ENCODE measurements around the gene BRF1. TPM values are rescaled to one million over a fixed set of nuclear protein-coding genes. Genes with fewer than 3 reads are reported as not detected.
"Not testable (repeated sequence)": the region's sequence is repeated elsewhere in the genome, so short reads cannot be mapped to it uniquely, and the experiment has no call there.

BRF1 gene
- total RNA-seq, 2 donors from 2014 or later, result 31.3 to 34.5 TPM

DNA sequence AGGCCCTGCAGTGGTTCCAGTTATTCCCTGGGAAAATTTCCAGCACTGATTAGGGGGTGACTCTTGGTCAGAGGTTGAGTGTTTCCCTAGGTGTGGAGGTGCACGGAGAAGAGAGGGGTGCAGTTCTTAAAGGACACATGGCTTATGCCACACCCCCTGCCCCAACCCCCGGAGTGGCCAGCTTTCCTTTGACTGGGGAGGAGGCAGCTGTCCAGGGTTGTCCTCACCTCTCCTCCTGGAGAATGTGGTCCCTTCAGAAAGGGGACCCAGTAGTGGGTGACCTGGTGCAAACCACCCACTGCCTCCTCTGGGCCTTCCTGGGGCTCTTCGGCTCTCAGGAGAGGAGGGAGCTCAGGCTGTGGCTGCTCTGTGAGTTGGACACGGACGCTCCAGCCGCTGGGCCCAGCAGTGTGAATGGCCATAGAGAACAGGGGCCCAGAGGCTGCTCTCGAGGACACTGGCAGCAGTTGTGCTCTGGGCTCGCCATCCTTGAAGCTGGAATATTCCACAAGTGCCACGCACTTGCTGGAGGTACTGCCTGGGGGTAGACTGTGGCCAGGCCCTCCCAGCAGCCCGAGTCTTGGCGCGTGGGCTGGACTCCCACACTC is 27.4 kb upstream of the BRF1 start:
- Mint-ChIP-seq H3K36me3 (ENCODE audit: insufficient read depth in 2 of 2) (no peaks in the 10 kb centered on the region), H3K4me3 (no peak overlapping the region), H3K4me1 (ENCODE audit: low read depth) (peaks cover 23% of the 10 kb centered on the region), H3K27me3 (ENCODE audit: low read depth) (no peaks in the 10 kb centered on the region), H3K27ac (no peak overlapping the region), H3K9me3 (no peaks in the 10 kb centered on the region)
- ATAC-seq (replicated peaks in 1 of 2), result no peak
- no peak for DNase-seq

DNA sequence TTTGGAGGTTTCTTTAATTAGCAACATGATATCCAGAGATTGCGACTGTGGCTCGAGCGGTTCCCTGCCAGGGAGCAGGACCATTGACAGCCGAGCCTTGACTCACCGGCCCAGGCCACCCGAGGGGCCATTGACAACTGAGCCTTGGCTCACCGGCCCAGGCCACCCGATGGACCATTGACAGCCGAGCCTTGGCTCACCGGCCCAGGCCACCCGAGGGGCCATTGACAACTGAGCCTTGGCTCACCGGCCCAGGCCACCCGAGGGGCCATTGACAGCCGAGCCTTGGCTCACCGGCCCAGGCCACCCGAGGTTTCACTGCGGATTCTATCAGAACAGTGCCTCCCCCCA is 26.9 kb upstream of the BRF1 start:
- DNase-seq; H3K9me3 Mint-ChIP-seq; ATAC-seq (replicated peaks in 1 of 2); H3K36me3 Mint-ChIP-seq (ENCODE audit: insufficient read depth in 2 of 2); H3K4me3 Mint-ChIP-seq; H3K27ac Mint-ChIP-seq; H3K27me3 Mint-ChIP-seq (ENCODE audit: low read depth): not testable (repeated sequence)
- H3K4me1 Mint-ChIP-seq (ENCODE audit: low read depth), result peaks cover 28% of the 10 kb centered on the region

DNA sequence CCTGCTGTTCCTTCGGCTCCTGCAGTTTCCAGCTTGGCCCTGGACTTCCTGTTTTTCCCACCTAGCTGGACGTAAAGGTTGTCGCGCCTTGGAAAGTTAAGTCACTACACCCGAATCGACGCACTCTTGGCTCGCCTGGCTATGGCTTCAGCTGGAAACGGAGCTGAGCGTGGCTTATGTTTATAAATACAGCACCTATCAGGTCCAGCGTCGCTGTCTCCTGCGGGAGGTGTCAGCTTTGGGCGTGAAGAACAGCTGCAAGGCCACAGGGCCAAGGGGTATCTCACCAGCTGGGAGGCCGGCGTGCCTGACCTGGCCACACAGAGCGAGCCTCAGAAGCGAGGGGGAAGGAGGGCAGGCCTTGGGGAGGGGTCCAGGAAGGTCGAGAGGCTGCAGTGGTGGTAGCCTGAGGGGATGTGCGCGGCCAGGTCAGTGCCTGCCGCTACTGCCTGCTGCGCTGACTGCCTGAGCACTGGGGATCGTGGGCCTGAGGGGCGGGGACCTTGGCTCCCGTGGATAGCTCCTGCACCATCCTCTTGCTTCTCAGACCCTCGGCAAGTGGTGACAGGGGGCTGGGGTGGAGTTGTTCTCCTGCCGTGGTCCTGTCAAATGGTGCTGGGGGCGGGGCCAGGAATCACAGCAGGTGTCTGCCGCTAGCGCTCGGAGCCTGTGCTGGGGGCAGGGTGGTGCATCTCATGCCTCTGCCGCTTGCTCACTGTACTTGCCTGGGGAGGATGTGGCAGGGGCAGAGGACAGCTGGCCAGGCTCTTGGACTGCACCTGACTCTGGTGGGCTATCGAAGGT is 26.3 kb upstream of the BRF1 start:
- DNase-seq (no peak), ATAC-seq (replicated peaks in 1 of 2) (no peak)
- Mint-ChIP-seq H3K4me1 (ENCODE audit: low read depth) (peaks cover 30% of the 10 kb centered on the region), H3K36me3 (ENCODE audit: insufficient read depth in 2 of 2) (peaks cover 0 to 3% of the 10 kb centered on the region in 2 donors), H3K27ac (no peak overlapping the region), H3K27me3 (ENCODE audit: low read depth) (no peaks in the 10 kb centered on the region), H3K4me3 (no peak overlapping the region), H3K9me3 (no peaks in the 10 kb centered on the region)

DNA sequence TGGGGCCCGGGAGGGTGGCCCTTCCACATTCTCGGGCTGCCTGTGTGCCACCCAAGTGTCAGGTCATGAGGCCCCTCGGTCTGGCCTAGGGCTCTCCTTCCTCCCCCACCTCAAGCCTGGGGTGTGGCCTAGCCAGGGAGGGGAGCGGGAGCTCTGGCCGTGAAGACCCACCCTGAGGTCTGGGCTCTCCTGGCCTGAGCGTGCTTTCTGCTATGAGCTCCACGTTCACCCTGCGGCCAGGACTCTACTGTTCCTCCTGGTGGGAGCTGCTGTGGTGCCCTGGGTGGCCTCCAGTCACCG is 25.7 kb upstream of the BRF1 start:
- no peak for DNase-seq
- no peak for ATAC-seq (replicated peaks in 1 of 2)
- Mint-ChIP-seq H3K27ac (no peak overlapping the region), H3K4me1 (ENCODE audit: low read depth) (peaks cover 24% of the 10 kb centered on the region), H3K4me3 (no peak overlapping the region), H3K9me3 (no peaks in the 10 kb centered on the region), H3K36me3 (ENCODE audit: insufficient read depth in 2 of 2) (peaks cover 0 to 3% of the 10 kb centered on the region in 2 donors), H3K27me3 (ENCODE audit: low read depth) (no peaks in the 10 kb centered on the region)

DNA sequence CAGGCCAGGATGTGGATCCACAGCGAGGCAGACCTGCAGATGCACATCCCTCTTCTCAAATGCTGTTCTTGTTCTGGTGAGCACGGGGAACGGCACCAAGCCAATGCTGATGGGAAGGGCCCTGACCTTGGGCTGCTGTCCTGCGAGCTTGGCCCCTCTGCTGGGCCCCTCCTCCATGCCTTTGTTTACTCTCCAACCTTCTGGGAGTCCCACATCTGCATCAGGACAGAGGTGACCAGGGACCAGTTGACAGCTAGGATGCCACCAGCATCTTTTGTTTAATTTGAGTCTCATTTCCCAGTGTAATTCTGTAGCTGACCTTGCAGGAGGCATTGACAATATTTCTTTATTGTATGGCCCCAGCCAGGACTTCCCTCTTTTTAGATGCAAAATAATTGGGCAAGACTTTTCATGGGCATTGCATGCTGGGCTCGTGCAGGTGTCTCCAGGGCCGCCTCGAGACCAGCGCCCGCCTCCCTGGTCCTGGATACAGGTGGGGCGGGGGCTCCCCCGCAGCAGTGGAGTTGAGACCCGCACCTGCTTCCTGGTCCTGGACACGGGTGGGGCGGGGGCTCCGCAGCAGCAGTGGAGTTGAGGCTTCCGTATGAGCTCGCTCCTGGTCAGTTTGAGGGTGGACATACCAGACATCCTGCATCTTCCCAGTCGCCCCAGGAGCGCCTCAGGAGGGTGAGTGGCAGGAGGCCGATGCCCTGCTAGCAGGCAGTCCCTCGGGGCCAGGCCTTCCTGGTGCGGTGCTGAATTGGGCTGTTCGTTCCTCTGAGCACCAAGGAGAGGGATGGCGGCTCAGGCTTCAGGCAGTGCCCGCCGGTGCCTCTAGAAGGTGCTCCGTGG is 25.1 kb upstream of the BRF1 start:
- DNase-seq (no peak), ATAC-seq (replicated peaks in 1 of 2) (no peak)
- Mint-ChIP-seq H3K9me3 (no peaks in the 10 kb centered on the region), H3K27me3 (ENCODE audit: low read depth) (no peaks in the 10 kb centered on the region), H3K4me3 (no peak overlapping the region), H3K4me1 (ENCODE audit: low read depth) (peaks cover 18% of the 10 kb centered on the region), H3K36me3 (ENCODE audit: insufficient read depth in 2 of 2) (peaks cover 0 to 3% of the 10 kb centered on the region in 2 donors), H3K27ac (no peak overlapping the region)

DNA sequence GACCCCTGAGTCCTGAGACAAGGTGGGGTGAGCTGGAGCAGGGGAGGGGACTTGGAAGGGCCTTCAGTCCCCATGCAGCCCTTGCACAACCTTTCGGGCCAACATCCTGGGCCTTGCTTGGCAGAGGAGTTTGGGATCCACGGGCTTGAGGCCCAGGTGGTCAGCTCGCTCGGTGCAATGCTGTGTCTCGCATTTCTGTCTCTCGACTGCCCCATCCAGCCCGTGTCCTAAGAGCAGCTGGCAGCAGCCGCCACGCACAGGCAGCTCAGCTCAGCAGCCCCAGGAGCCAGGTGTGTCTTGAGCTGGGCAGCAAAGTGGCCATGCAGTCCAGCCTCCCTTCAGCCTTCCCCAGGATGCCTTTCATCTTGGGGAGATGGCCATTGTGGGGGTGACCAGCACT is 24.5 kb upstream of the BRF1 start:
- H3K27ac Mint-ChIP-seq, result no peak overlapping the region
- DNase-seq (no peak), ATAC-seq (replicated peaks in 1 of 2) (no peak)
- H3K4me1 Mint-ChIP-seq (ENCODE audit: low read depth), result peaks cover 12% of the 10 kb centered on the region
- no peaks in the 10 kb centered on the region for H3K27me3 Mint-ChIP-seq (ENCODE audit: low read depth)
- H3K36me3 Mint-ChIP-seq (ENCODE audit: insufficient read depth in 2 of 2), result peaks cover 0 to 3% of the 10 kb centered on the region in 2 donors
- H3K9me3 Mint-ChIP-seq, result no peaks in the 10 kb centered on the region
- no peak overlapping the region for H3K4me3 Mint-ChIP-seq

DNA sequence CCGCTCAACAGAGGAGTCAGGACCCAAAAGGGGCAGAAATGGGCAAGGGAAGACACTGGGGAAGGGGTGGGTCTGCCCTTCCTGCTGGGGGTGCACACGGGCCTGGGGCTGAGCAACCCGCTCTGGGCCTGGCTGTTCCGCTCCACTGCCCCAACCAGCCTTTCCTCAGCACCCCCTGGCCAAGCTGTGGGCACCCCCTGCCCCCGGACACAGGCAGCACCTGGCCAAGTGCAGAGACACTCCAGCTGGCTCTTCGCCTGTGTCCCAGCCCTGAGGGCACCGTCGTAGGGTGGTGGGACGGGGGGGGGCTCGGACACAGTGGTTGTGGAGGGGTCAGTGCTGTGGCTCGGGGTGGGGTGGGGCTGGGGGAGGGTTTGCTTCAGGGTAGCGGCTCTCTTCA is 24.1 kb upstream of the BRF1 start:
- no peak for DNase-seq
- Mint-ChIP-seq H3K27me3 (ENCODE audit: low read depth) (no peaks in the 10 kb centered on the region), H3K4me3 (no peak overlapping the region), H3K36me3 (ENCODE audit: insufficient read depth in 2 of 2) (peaks cover 0 to 3% of the 10 kb centered on the region in 2 donors), H3K9me3 (no peaks in the 10 kb centered on the region), H3K27ac (no peak overlapping the region), H3K4me1 (ENCODE audit: low read depth) (peaks cover 12% of the 10 kb centered on the region)
- no peak for ATAC-seq (replicated peaks in 1 of 2)

DNA sequence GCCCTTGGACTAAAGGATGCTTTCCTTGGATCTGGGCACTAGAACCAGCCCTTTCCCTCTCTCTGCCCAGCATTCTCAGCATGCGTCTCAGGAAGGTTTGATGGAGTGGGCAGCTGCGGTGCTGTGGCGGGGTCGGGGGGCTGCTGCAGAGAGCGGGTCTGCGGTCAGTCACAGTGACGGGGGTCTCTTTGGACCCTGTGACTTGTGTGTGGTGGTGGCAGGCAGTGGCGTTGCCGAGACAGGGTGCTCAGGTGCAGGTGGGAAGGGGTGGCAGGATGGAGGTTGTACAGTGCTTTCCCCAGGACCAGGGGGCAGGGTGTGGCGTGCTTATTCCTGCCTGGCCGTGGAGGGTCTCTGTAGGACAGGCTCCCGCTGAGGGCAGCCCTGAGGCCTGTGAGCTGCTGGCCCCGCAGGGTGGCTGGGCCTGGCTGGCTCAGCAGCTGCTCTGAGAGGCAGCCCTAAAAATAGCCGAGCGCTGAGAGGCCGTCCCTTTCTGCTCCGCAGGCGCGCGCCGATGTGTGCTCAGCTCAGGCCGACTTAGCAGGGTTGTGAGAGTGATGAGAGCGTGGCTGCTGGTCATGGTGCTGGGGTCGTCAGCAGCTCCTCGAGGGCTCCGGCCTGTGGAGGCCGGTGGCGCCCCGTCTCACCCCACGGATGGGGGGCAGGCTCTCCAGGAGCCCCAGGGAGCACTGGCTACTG is 23.4 kb upstream of the BRF1 start:
- ATAC-seq (replicated peaks in 1 of 2) (no peak), DNase-seq (no peak)
- no peaks in the 10 kb centered on the region for H3K27me3 Mint-ChIP-seq (ENCODE audit: low read depth)
- H3K36me3 Mint-ChIP-seq (ENCODE audit: insufficient read depth in 2 of 2), result peaks cover 0 to 3% of the 10 kb centered on the region in 2 donors
- no peak overlapping the region for H3K4me3 Mint-ChIP-seq
- no peaks in the 10 kb centered on the region for H3K9me3 Mint-ChIP-seq
- H3K27ac Mint-ChIP-seq, result no peak overlapping the region
- peaks cover 17% of the 10 kb centered on the region for H3K4me1 Mint-ChIP-seq (ENCODE audit: low read depth)

DNA sequence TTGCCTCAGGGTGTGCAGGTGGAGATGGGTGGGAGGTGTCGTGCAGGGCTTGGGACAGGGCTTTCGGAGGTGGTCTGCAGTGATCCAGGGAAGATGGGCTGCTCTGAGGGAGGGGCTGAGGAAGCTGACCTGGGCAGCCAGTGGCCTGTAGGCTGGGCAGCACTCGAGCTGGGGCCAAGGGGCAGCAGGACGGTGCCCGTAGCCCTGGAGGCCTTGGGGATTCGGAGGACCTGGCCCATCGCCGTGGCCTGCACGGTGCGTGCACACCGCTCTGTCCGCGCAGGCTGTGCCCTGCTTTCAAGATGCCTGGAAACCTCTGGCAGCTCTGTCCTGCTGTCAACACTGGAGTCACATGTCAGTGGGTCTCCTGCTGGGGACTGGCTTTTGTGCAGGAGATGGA is 22.9 kb upstream of the BRF1 start:
- Mint-ChIP-seq H3K4me1 (ENCODE audit: low read depth) (peaks cover 17% of the 10 kb centered on the region), H3K9me3 (no peaks in the 10 kb centered on the region), H3K27me3 (ENCODE audit: low read depth) (no peaks in the 10 kb centered on the region), H3K36me3 (ENCODE audit: insufficient read depth in 2 of 2) (peaks cover 0 to 3% of the 10 kb centered on the region in 2 donors), H3K4me3 (no peak overlapping the region), H3K27ac (no peak overlapping the region)
- no peak for DNase-seq
- ATAC-seq (replicated peaks in 1 of 2), result no peak

DNA sequence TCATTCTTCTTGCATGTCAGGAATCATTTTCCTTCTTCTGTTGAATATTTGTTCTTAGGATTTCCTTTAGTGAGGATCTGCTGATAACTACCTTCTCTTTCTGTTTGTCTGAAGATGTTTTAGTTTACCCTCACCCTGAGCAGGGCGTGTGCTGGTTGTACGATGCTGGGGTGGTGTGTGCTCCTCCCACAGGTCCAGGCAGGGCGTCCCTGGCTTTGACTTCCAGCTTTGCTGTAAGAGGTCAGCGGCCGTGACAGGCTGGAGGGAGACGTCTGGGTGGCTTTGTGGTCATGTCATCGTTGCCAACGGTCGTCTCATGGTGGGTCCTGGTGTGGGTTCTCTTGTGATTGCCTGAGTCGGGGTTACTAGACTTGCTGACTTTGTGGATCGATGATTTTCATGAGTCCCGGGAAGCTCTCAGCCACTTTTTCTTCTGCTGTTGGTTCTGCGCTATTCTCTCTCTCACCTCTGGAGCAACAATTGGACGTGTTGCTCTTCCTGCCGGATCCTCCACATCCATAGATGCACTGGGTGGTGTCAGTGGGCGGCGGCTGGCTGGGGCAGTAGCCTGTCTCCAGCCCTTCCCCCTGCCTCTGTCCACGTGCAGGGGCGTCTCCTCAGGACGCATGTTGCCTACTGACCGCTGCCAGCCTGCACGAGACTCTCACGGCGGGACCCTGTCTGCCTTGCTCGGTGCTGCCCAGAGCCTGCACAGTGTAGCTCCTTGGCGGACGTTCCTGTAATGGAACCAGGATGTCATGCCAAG is 22.2 kb upstream of the BRF1 start:
- H3K9me3 Mint-ChIP-seq, result no peaks in the 10 kb centered on the region
- ATAC-seq (replicated peaks in 1 of 2) (no peak), DNase-seq (no peak)
- no peak overlapping the region for H3K27ac Mint-ChIP-seq
- H3K4me3 Mint-ChIP-seq, result no peak overlapping the region
- H3K36me3 Mint-ChIP-seq (ENCODE audit: insufficient read depth in 2 of 2), result peaks cover 0 to 3% of the 10 kb centered on the region in 2 donors
- peaks cover 19% of the 10 kb centered on the region for H3K4me1 Mint-ChIP-seq (ENCODE audit: low read depth)
- H3K27me3 Mint-ChIP-seq (ENCODE audit: low read depth), result no peaks in the 10 kb centered on the region

DNA sequence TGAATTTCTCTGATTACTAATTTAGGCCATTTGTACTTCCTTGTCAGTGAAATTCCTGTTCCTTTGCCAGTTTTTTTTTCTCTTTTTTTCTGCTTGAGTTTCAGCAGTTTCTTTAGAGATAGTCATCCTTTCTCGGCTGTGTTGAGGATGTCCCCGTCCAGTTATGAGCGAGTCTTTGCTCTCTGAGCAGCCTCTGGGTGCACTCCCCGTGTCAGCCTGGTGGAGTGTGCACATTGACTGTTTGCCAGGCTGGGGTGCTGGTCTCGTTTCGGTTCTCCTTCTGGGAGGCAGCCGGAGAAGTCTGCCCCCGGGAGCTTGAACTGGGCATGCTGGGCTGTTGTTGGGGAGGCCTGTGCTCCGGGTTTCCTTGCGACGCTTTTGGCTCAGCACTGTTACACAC is 16.7 kb upstream of the BRF1 start:
- no peak for DNase-seq
- H3K4me3 Mint-ChIP-seq, result peak overlapping the region in 1 of 2 donors; percentile 29
- no peak for ATAC-seq (replicated peaks in 1 of 2)
- no peaks in the 10 kb centered on the region for H3K27me3 Mint-ChIP-seq (ENCODE audit: low read depth)
- no peak overlapping the region for H3K27ac Mint-ChIP-seq
- H3K36me3 Mint-ChIP-seq (ENCODE audit: insufficient read depth in 2 of 2), result peaks cover 0 to 1% of the 10 kb centered on the region in 2 donors
- H3K9me3 Mint-ChIP-seq, result no peaks in the 10 kb centered on the region
- peaks cover 44% of the 10 kb centered on the region for H3K4me1 Mint-ChIP-seq (ENCODE audit: low read depth)

DNA sequence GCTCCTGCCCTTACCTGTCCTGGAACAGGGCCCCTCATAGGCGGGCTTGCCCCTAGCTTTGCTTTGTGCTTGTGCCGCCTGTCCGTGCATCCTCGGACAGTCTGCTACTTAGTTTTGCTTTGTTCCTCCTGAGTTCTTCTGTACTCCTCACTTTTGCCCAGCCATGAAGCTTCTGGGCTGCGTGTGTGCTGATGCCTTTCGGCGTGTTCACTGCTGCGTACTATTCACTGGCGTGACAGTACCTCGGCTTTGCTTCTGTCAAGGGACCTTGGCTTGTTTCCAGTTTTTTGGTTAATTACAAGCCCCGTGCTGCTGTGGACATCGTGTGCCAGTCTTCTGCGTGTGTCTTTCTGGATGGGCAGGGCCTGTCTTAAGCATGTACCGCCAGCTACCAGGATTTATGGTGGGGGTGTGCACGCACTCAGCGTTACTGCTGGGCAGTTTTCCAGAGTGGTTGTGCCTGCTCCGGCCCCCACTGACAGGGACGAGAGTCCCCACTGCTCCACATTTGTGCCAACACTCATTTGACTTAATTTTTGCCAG is 16.2 kb upstream of the BRF1 start:
- no peak for ATAC-seq (replicated peaks in 1 of 2)
- Mint-ChIP-seq H3K27ac (no peak overlapping the region), H3K4me1 (ENCODE audit: low read depth) (peaks cover 43% of the 10 kb centered on the region), H3K27me3 (ENCODE audit: low read depth) (no peaks in the 10 kb centered on the region), H3K36me3 (ENCODE audit: insufficient read depth in 2 of 2) (no peaks in the 10 kb centered on the region), H3K4me3 (peak overlapping the region; percentile 31 to 93), H3K9me3 (no peaks in the 10 kb centered on the region)
- no peak for DNase-seq
